ENCODE results near the gene OTULIN.

Gene OTULIN

DNA sequence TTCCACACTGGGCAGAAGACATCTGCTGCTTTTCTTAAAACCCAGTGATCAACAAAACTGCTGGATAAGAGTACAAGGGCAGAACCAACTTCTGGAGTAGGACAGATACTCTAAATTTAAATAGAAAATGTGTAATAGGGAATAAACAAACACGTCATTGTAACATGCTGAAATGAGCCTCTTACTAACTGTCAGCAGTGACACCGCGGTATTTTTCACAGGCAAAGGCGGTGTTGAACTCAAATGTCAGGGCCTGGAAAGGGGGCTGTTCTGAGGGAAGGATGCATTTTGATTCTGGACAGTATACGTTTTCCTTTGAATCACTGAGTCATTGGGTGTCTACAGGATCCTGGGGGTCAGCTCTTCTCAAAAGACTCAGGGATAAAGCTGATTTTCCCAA lies 73.5 kb downstream of the OTULIN start:
- Histone ChIP-seq H3K36me3 (ENCODE audit: insufficient read depth, low read length) (peaks cover 45% of the 10 kb centered on the region; the same call in 1 of the 2 replicates), H3K79me2 (ENCODE audit: insufficient read depth, low read length) (no peaks in the 10 kb centered on the region), H3F3A (ENCODE audit: low read depth) (no peaks in the 10 kb centered on the region), H3K4me3 (ENCODE audit: low read length, poor library complexity, severe bottlenecking) (no peak overlapping the region), H4K20me1 (ENCODE audit: insufficient read depth, low read length, poor library complexity, severe bottlenecking) (no peaks in the 10 kb centered on the region), H3K27me3 (ENCODE audit: insufficient read depth, low read length, poor library complexity, severe bottlenecking) (no peaks in the 10 kb centered on the region), H2AFZ (ENCODE audit: low read length) (no peak overlapping the region), H3K9me3 (ENCODE audit: insufficient read depth, low read depth, low read length) (no peaks in the 10 kb centered on the region), H3K9ac (ENCODE audit: low read depth, low read length, poor library complexity, severe bottlenecking) (no peak overlapping the region), H3K9me2 (replicated peaks; ENCODE audit: low read depth, low read length) (no peaks in the 10 kb centered on the region), H3K4me2 (ENCODE audit: low read depth, low read length, poor library complexity, severe bottlenecking) (no peak overlapping the region), H3K4me1 (ENCODE audit: insufficient read depth, low read length, poor library complexity, severe bottlenecking) (no peaks in the 10 kb centered on the region)
- TF ChIP-seq, protein P1, sequence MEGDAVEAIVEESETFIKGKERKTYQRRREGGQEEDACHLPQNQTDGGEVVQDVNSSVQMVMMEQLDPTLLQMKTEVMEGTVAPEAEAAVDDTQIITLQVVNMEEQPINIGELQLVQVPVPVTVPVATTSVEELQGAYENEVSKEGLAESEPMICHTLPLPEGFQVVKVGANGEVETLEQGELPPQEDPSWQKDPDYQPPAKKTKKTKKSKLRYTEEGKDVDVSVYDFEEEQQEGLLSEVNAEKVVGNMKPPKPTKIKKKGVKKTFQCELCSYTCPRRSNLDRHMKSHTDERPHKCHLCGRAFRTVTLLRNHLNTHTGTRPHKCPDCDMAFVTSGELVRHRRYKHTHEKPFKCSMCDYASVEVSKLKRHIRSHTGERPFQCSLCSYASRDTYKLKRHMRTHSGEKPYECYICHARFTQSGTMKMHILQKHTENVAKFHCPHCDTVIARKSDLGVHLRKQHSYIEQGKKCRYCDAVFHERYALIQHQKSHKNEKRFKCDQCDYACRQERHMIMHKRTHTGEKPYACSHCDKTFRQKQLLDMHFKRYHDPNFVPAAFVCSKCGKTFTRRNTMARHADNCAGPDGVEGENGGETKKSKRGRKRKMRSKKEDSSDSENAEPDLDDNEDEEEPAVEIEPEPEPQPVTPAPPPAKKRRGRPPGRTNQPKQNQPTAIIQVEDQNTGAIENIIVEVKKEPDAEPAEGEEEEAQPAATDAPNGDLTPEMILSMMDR (conservative IDR thresholded peaks at IDR 0.05; ENCODE audit: low read length): no peak
- TF ChIP-seq EZH2phosphoT487 (IDR thresholded peaks at IDR 0.05; ENCODE audit: borderline replicate concordance): no peak

DNA sequence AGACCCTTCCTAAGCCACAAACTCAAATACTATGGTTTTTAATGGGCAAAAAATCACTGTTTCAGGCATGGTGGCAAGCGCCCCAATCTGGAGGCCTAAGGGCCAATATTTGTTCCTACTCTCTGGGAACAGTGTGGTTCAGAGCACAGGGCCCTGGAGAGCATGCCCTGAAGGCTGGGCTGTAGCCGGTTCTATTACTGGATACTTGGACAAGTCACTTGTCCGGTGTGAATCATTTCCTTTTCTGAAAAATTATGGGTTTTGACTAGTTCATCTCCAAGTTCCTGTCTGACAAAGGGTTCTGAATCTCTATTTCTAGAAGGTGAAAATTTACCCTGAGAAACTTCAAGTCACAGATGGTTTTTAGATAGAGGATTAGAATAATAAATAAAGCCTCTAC lies 75.0 kb downstream of the OTULIN start:
- Histone ChIP-seq H3K27me3 (ENCODE audit: insufficient read depth, low read length, poor library complexity, severe bottlenecking) (no peaks in the 10 kb centered on the region), H3K9me3 (ENCODE audit: insufficient read depth, low read depth, low read length) (no peaks in the 10 kb centered on the region), H3K9ac (ENCODE audit: low read depth, low read length, poor library complexity, severe bottlenecking) (no peak overlapping the region), H3K4me1 (ENCODE audit: insufficient read depth, low read length, poor library complexity, severe bottlenecking) (no peaks in the 10 kb centered on the region), H4K20me1 (ENCODE audit: insufficient read depth, low read length, poor library complexity, severe bottlenecking) (no peaks in the 10 kb centered on the region), H3F3A (ENCODE audit: low read depth) (no peaks in the 10 kb centered on the region), H3K4me3 (ENCODE audit: low read length, poor library complexity, severe bottlenecking) (no peak overlapping the region), H3K4me2 (ENCODE audit: low read depth, low read length, poor library complexity, severe bottlenecking) (no peak overlapping the region), H3K79me2 (ENCODE audit: insufficient read depth, low read length) (no peaks in the 10 kb centered on the region), H2AFZ (ENCODE audit: low read length) (no peak overlapping the region), H3K36me3 (ENCODE audit: insufficient read depth, low read length) (peaks cover 37% of the 10 kb centered on the region; the same call in 1 of the 2 replicates), H3K9me2 (replicated peaks; ENCODE audit: low read depth, low read length) (no peaks in the 10 kb centered on the region)
- TF ChIP-seq EZH2phosphoT487 (IDR thresholded peaks at IDR 0.05; ENCODE audit: borderline replicate concordance): no peak
- TF ChIP-seq, protein P1 (conservative IDR thresholded peaks at IDR 0.05; ENCODE audit: low read length): no peak

DNA sequence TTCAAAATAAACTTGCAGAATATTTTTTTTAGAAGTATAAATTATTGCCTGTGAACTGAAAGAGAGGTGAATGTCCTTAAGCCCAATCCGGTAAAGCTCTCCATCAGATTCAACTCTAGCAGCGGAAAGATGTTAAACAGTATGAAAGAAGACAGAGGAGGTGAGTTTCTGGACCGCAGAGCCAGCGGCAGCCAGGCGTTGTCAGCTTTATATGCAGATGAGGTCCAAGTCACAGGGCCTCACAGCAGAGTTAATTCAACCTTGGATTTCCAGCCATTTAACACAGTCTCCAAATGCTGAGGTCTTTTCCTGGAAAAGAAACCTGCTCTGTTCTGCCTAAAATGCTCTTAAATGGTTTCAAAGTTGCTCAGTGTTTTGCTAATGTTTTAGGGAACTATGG lies 75.5 kb downstream of the OTULIN start:
- Histone ChIP-seq H3K4me1 (ENCODE audit: insufficient read depth, low read length, poor library complexity, severe bottlenecking) (peaks cover under 1% of the 10 kb centered on the region), H3K4me2 (ENCODE audit: low read depth, low read length, poor library complexity, severe bottlenecking) (no peak overlapping the region), H3K9ac (ENCODE audit: low read depth, low read length, poor library complexity, severe bottlenecking) (no peak overlapping the region), H3K4me3 (ENCODE audit: low read length, poor library complexity, severe bottlenecking) (no peak overlapping the region), H3F3A (ENCODE audit: low read depth) (no peaks in the 10 kb centered on the region), H3K27me3 (ENCODE audit: insufficient read depth, low read length, poor library complexity, severe bottlenecking) (no peaks in the 10 kb centered on the region), H3K79me2 (ENCODE audit: insufficient read depth, low read length) (no peaks in the 10 kb centered on the region), H2AFZ (ENCODE audit: low read length) (no peak overlapping the region), H3K36me3 (ENCODE audit: insufficient read depth, low read length) (peaks cover 37% of the 10 kb centered on the region; the same call in 1 of the 2 replicates), H4K20me1 (ENCODE audit: insufficient read depth, low read length, poor library complexity, severe bottlenecking) (no peaks in the 10 kb centered on the region), H3K9me2 (replicated peaks; ENCODE audit: low read depth, low read length) (no peaks in the 10 kb centered on the region), H3K9me3 (ENCODE audit: insufficient read depth, low read depth, low read length) (no peaks in the 10 kb centered on the region)
- TF ChIP-seq, protein P1 (conservative IDR thresholded peaks at IDR 0.05; ENCODE audit: low read length): no peak
- no peak for TF ChIP-seq EZH2phosphoT487 (IDR thresholded peaks at IDR 0.05; ENCODE audit: borderline replicate concordance)
